Esophagus squamous epithelium (tissue), 5 donors: Measurements from ENCODE around the gene PRDM12. TPM values are rescaled to one million over a fixed set of nuclear protein-coding genes. Genes with fewer than 3 reads are reported as not detected.
A peak's percentile ranks its signal among the peaks of the same experiment; 100 is the strongest.

Source experiments
- DNase-seq: peaks from one replicate; lab custom pipeline; 2025; lab: John Stamatoyannopoulos, UW
- H3K27ac ChIP-seq, 4 donors: fragments of 200-600 bp; sonication (generic); one replicate each; pipeline ENCODE4 v1.5.1; 2016 to 2019; ENCODE audit warnings: mild to moderate bottlenecking in 1 of 4
- H3K27me3 ChIP-seq, 4 donors: fragments of 200-600 bp; sonication (generic); 1 replicate in 3 of 4; 2 replicates in 1 of 4; pipeline versions ENCODE4 v1.5.1 to v1.6.0; 2017 to 2021; ENCODE audit warnings: antibody characterized with exemption in 1 of 4
- H3K36me3 ChIP-seq, 3 donors: fragments of 200-600 bp; sonication (generic); one replicate each; pipeline ENCODE4 v1.5.1; 2016 to 2019
- H3K4me1 ChIP-seq, 3 donors: fragments of 200-600 bp; sonication (generic); one replicate each; pipeline ENCODE4 v1.5.1; 2017 to 2019
- H3K4me3 ChIP-seq, 4 donors: fragments of 200-600 bp; sonication (generic); 1 replicate in 3 of 4; 2 replicates in 1 of 4; pipeline ENCODE4 v1.5.1; 2016 to 2019; ENCODE audit warnings: mild to moderate bottlenecking in 2 of 4, moderate library complexity in 1 of 4
- H3K9me3 ChIP-seq, 3 donors: fragments of 200-600 bp; sonication (generic); one replicate each; pipeline ENCODE4 v1.5.1; 2016 to 2019
- POLR2A ChIP-seq, 4 donors: fragments of 450-650 bp; IDR thresholded peaks; one replicate each; pipeline ENCODE4 v1.6.1; 2017; ENCODE audit warnings: antibody characterized with exemption in 4 of 4, mild to moderate bottlenecking in 4 of 4, moderate library complexity in 3 of 4
- WGBS, 2 donors: methylation state at CpG; one replicate each; pipeline ENCODE4 v1.1.5; 2018; 5-methylcytosine and 5-hydroxymethylcytosine counted together
- intact Hi-C: fragments of 100-400 bp; cut with DNase I; formaldehyde crosslinking; loops from one replicate; pipeline ENCODE4 v1.15.0; 2022
- total RNA-seq, 4 donors: library from RNA; depleted of rRNA; stranded (reverse); fragments of >200 nt; gene quantifications; one replicate each; pipeline ENCODE4 v1.1.0, GENCODE V29; 2016
- TF ChIP-seq, protein P1 (sequence below), 6 experiments: fragments of 450-650 bp in 4 of 6; fragments of 200-600 bp in 2 of 6; sonication (generic) in 2 of 6; IDR thresholded peaks; one replicate each; pipeline ENCODE4 v1.5.1; 2016 to 2019; ENCODE audit warnings: antibody characterized with exemption in 6 of 6, mild to moderate bottlenecking in 4 of 6, moderate library complexity in 4 of 6
- donor health status: DM: yes; HTN: yes; CAD: no.

Gene PRDM12
- total RNA-seq, 4 donors from 2014 or later, result not detected

GRCh38 chr9:130711469-130711868 is 47.1 kb downstream of the PRDM12 start:
- TF ChIP-seq, protein P1, sequence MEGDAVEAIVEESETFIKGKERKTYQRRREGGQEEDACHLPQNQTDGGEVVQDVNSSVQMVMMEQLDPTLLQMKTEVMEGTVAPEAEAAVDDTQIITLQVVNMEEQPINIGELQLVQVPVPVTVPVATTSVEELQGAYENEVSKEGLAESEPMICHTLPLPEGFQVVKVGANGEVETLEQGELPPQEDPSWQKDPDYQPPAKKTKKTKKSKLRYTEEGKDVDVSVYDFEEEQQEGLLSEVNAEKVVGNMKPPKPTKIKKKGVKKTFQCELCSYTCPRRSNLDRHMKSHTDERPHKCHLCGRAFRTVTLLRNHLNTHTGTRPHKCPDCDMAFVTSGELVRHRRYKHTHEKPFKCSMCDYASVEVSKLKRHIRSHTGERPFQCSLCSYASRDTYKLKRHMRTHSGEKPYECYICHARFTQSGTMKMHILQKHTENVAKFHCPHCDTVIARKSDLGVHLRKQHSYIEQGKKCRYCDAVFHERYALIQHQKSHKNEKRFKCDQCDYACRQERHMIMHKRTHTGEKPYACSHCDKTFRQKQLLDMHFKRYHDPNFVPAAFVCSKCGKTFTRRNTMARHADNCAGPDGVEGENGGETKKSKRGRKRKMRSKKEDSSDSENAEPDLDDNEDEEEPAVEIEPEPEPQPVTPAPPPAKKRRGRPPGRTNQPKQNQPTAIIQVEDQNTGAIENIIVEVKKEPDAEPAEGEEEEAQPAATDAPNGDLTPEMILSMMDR (IDR thresholded peaks at IDR 0.05), result no peak
- no peak for TF ChIP-seq POLR2A (IDR thresholded peaks at IDR 0.05)
- H3K4me3 ChIP-seq, result no peak overlapping the region
- no peak for DNase-seq
- no peaks in the 10 kb centered on the region for H3K27me3 ChIP-seq
- intact Hi-C loops, result loop anchor here (5.0 kb wide), 1 partner anchor 56 kb away; no protein-coding TSS in a partner anchor
- H3K36me3 ChIP-seq, result no peaks in the 10 kb centered on the region
- 71 to 74% methylated on average over 8 of the region's 8 CpGs for WGBS, 2 donors
- peaks cover 7 to 42% (median 23%) of the 10 kb centered on the region in 3 donors for H3K4me1 ChIP-seq
- H3K9me3 ChIP-seq, result no peaks in the 10 kb centered on the region
- no peak overlapping the region for H3K27ac ChIP-seq

- intact Hi-C loops, result loop anchor here (5.0 kb wide), 1 partner anchor 55 kb away; no protein-coding TSS in a partner anchor
- WGBS, 2 donors, result 0% methylated on average over 8 of the region's 68 CpGs; no CpG with 5 or more reads in 1 of the 2 donors
These were observed 48.3 kb downstream of the PRDM12 start for GRCh38 chr9:130712564-130713285.

DNA sequence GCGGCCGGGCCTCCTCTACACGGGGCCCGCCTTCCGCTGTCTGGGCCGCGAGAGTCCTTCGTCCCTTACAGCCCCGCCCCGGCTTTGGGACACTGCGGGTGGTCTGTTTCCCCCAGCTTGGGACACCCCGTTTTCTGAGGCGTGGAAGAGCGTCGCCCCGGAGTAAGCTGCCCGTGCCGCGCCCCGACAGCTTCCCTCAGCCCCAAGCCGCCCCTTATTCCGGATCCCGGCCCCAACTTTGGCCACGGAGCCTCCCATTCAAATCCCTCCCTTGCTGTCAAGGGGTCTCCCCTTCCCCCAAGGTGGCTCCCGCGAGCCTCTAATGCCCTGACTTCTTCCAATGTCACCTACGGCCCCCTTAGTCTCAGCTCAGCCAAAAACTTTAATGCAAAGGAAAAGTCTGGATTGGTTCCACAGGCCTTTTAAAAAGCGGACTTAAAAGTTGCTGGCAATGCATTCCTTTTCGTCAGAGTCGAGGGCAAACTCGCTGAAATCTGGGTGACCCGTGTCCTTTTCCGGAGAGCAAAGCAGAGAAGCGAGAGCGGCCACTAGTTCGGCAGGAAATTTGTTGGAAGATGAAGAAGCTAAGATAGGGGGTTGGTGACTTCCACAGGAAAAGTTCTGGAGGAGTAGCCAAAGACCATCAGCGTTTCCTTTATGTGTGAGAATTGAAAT is 49.0 kb downstream of the PRDM12 start:
- intact Hi-C loops, result loop anchor here (5.0 kb wide), 1 partner anchor 54 kb away; no protein-coding TSS in a partner anchor
- peak overlapping the region; percentile 94 to 99 (median 98) for H3K27ac ChIP-seq
- no peaks in the 10 kb centered on the region for H3K27me3 ChIP-seq
- no peak for DNase-seq
- 1% methylated on average over 13 to 30 of the region's 37 CpGs for WGBS, 2 donors
- no peaks in the 10 kb centered on the region for H3K36me3 ChIP-seq
- TF ChIP-seq POLR2A (IDR thresholded peaks at IDR 0.05), result no peak
- TF ChIP-seq, protein P1 (IDR thresholded peaks at IDR 0.05), result no peak
- H3K9me3 ChIP-seq, result no peaks in the 10 kb centered on the region
- H3K4me1 ChIP-seq, result peaks cover 7 to 58% (median 23%) of the 10 kb centered on the region in 3 donors
- peak overlapping the region; percentile 75 to 100 (median 87) for H3K4me3 ChIP-seq

More at GRCh38 chr9:130712564-130713285, 48.3 kb downstream of the PRDM12 start:
- Histone ChIP-seq H3K4me1 (peaks cover 7 to 55% (median 23%) of the 10 kb centered on the region in 3 donors), H3K4me3 (peak overlapping the region; percentile 75 to 100 (median 87)), H3K27me3 (no peaks in the 10 kb centered on the region), H3K27ac (peak overlapping the region; percentile 94 to 99 (median 98)), H3K9me3 (no peaks in the 10 kb centered on the region), H3K36me3 (no peaks in the 10 kb centered on the region)
- DNase-seq, result peak; percentile 90
- TF ChIP-seq POLR2A (IDR thresholded peaks at IDR 0.05), result peak in 2 of 4 donors; percentile 67 to 68
- TF ChIP-seq, protein P1 (IDR thresholded peaks at IDR 0.05), result peak in 1 of 6 experiments; percentile 24

DNA sequence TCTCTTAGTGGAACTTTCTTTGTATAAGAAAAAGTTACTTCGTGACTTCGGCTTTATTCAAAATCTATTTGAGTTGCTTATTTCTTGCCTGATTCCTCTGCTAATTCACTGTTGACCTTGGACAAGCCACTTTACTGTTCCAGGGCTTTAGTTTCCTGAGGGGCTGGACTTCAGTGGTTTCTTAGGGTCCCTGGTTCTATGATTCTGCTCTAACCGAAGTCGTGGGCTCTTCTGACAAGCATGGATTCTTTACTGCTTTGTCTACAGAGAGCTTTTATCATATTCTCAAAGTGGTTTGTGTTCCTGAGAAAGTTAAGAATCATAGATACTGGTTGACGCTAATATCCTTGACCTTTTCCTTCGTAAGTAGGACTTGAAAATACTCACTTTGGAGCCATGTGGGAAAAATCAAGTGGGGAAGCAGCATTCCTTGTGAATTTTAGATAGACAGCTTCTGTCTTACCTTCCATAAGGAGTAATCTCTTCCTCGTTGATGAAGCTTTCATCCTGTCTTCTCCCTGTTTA is 50.3 kb downstream of the PRDM12 start:
- Histone ChIP-seq H3K36me3 (no peaks in the 10 kb centered on the region), H3K4me3 (peak overlapping the region; percentile 75 to 100 (median 87)), H3K27ac (peak overlapping the region in 3 of 4 donors; percentile 97 to 99 (median 98)), H3K27me3 (no peaks in the 10 kb centered on the region), H3K9me3 (no peaks in the 10 kb centered on the region), H3K4me1 (peaks cover 7 to 58% (median 23%) of the 10 kb centered on the region in 3 donors)
- 32 to 33% methylated on average over 7 of the region's 7 CpGs for WGBS, 2 donors
- TF ChIP-seq, protein P1 (IDR thresholded peaks at IDR 0.05), result no peak
- no peak for TF ChIP-seq POLR2A (IDR thresholded peaks at IDR 0.05)
- no peak for DNase-seq
- intact Hi-C loops, result loop anchor here (5.0 kb wide), 1 partner anchor 53 kb away; no protein-coding TSS in a partner anchor
